Sigmoid colon (tissue), 4 donors: ENCODE measurements around the gene MTMR2.

ENCODE experiments used
- EP300 ChIP-seq, 4 donors: sonication (generic); formaldehyde crosslinking; IDR thresholded peaks; one replicate each; pipeline ENCODE4 v1.6.1; 2017; ENCODE audit warnings: antibody characterized with exemption in 4 of 4
- POLR2A ChIP-seq, 2 donors: fragments of 450-650 bp; IDR thresholded peaks; one replicate each; pipeline ENCODE4 v1.6.1; 2016; ENCODE audit warnings: antibody characterized with exemption in 2 of 2, mild to moderate bottlenecking in 2 of 2, moderate library complexity in 2 of 2
- POLR2AphosphoS5 ChIP-seq, 4 donors: sonication (generic); formaldehyde crosslinking; IDR thresholded peaks; one replicate each; pipeline ENCODE4 v1.6.1; 2017; ENCODE audit warnings: antibody characterized with exemption in 4 of 4
- TF ChIP-seq, protein P1 (sequence below), 4 experiments: fragments of 450-650 bp in 3 of 4; fragments of 200-600 bp in 1 of 4; IDR thresholded peaks; one replicate each; pipeline ENCODE4 v1.5.1; 2016 to 2019; ENCODE audit warnings: antibody characterized with exemption in 4 of 4, mild to moderate bottlenecking in 3 of 4, moderate library complexity in 2 of 4

DNA sequence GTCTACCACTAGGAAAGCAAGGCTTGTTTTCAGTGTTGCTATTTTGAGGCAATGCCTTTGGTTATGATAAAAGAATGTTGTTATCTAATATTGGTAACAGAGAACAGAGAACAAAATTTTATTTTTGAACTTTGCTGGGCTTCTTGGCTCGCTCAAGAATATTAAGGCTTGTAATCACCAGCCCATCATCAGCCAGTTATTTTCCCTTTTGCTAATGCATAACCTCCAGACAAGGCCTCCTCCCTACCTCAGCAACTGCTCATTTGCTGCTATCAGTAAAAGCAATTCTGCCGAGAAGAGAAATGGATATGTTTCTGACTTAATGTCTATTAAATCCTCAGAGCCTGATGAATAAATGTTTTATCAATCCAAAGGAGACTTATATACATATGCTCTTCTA is 8.9 kb downstream of the MTMR2 start:
- TF ChIP-seq, protein P1, sequence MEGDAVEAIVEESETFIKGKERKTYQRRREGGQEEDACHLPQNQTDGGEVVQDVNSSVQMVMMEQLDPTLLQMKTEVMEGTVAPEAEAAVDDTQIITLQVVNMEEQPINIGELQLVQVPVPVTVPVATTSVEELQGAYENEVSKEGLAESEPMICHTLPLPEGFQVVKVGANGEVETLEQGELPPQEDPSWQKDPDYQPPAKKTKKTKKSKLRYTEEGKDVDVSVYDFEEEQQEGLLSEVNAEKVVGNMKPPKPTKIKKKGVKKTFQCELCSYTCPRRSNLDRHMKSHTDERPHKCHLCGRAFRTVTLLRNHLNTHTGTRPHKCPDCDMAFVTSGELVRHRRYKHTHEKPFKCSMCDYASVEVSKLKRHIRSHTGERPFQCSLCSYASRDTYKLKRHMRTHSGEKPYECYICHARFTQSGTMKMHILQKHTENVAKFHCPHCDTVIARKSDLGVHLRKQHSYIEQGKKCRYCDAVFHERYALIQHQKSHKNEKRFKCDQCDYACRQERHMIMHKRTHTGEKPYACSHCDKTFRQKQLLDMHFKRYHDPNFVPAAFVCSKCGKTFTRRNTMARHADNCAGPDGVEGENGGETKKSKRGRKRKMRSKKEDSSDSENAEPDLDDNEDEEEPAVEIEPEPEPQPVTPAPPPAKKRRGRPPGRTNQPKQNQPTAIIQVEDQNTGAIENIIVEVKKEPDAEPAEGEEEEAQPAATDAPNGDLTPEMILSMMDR (IDR thresholded peaks at IDR 0.05) = no peak
- TF ChIP-seq POLR2A (IDR thresholded peaks at IDR 0.05) (no peak), POLR2AphosphoS5 (IDR thresholded peaks at IDR 0.05) (no peak), EP300 (IDR thresholded peaks at IDR 0.05) (no peak)
